ENCODE data around the gene PGS1.
"Not testable (repeated sequence)": the region's sequence is repeated elsewhere in the genome, so short reads cannot be mapped to it uniquely, and the experiment has no call there.

GRCh38 chr17:78331355-78331754 lies 47.1 kb upstream of the PGS1 start:
- TF ChIP-seq, protein P1, sequence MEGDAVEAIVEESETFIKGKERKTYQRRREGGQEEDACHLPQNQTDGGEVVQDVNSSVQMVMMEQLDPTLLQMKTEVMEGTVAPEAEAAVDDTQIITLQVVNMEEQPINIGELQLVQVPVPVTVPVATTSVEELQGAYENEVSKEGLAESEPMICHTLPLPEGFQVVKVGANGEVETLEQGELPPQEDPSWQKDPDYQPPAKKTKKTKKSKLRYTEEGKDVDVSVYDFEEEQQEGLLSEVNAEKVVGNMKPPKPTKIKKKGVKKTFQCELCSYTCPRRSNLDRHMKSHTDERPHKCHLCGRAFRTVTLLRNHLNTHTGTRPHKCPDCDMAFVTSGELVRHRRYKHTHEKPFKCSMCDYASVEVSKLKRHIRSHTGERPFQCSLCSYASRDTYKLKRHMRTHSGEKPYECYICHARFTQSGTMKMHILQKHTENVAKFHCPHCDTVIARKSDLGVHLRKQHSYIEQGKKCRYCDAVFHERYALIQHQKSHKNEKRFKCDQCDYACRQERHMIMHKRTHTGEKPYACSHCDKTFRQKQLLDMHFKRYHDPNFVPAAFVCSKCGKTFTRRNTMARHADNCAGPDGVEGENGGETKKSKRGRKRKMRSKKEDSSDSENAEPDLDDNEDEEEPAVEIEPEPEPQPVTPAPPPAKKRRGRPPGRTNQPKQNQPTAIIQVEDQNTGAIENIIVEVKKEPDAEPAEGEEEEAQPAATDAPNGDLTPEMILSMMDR (IDR thresholded peaks at IDR 0.05 in 2 of 3, conservative IDR thresholded peaks at IDR 0.05 in 1 of 3; ENCODE audit: control insufficient read depth in 2 of 3, extremely low read depth in 1 of 3, insufficient read depth in 1 of 3, low read depth in 3 of 3, low read length in 3 of 3), result not testable (repeated sequence)
- TF ChIP-seq SP1 (IDR thresholded peaks at IDR 0.05; ENCODE audit: low read depth, low read length); ZZZ3 (IDR thresholded peaks at IDR 0.05; ENCODE audit: control insufficient read depth, insufficient read length, low read depth); BACH1 (IDR thresholded peaks at IDR 0.05; ENCODE audit: borderline replicate concordance); SRF (IDR thresholded peaks at IDR 0.05; ENCODE audit: low read depth in 2 of 2, low read length in 2 of 2); POLR2AphosphoS5 (IDR thresholded peaks at IDR 0.05; ENCODE audit: low read length); MEF2A (IDR thresholded peaks at IDR 0.05; ENCODE audit: insufficient read depth, low read depth, low read length); ZNF622 (IDR thresholded peaks at IDR 0.05); YY1 (IDR thresholded peaks at IDR 0.05; ENCODE audit: low read depth, low read length): not testable (repeated sequence)
